ENCODE measurements around the gene TPRG1L. TPM values are rescaled to one million over a fixed set of nuclear protein-coding genes. Genes with fewer than 3 reads are reported as not detected.

TPRG1L gene
- total and polyA plus RNA-seq, 7 donors, result 34.9 to 105 (median 49.2) TPM

- TF ChIP-seq EP300 (IDR thresholded peaks at IDR 0.05) (no peak), POLR2AphosphoS5 (IDR thresholded peaks at IDR 0.05) (no peak), POLR2A (IDR thresholded peaks at IDR 0.05) (no peak)
- TF ChIP-seq, protein P1, sequence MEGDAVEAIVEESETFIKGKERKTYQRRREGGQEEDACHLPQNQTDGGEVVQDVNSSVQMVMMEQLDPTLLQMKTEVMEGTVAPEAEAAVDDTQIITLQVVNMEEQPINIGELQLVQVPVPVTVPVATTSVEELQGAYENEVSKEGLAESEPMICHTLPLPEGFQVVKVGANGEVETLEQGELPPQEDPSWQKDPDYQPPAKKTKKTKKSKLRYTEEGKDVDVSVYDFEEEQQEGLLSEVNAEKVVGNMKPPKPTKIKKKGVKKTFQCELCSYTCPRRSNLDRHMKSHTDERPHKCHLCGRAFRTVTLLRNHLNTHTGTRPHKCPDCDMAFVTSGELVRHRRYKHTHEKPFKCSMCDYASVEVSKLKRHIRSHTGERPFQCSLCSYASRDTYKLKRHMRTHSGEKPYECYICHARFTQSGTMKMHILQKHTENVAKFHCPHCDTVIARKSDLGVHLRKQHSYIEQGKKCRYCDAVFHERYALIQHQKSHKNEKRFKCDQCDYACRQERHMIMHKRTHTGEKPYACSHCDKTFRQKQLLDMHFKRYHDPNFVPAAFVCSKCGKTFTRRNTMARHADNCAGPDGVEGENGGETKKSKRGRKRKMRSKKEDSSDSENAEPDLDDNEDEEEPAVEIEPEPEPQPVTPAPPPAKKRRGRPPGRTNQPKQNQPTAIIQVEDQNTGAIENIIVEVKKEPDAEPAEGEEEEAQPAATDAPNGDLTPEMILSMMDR (IDR thresholded peaks at IDR 0.05), result no peak
- Histone ChIP-seq H3K36me3 (no peaks in the 10 kb centered on the region), H3K4me1 (peaks cover 0 to 3% (median 0%) of the 10 kb centered on the region in 4 donors), H3K27ac (no peak overlapping the region), H3K9me3 (no peaks in the 10 kb centered on the region), H3K4me3 (no peak overlapping the region), H3K27me3 (peaks cover 0 to 30% (median 5%) of the 10 kb centered on the region in 3 donors)
- intact Hi-C loops (cut with DNase I), result no loop called here
- peak; percentile 45 for DNase-seq
- 57 to 78% methylated on average over 14 of the region's 14 CpGs for WGBS, 2 donors
Measured at GRCh38 chr1:3663999-3664699, 39.3 kb downstream of the TPRG1L start.

- Histone ChIP-seq H3K9me3 (no peaks in the 10 kb centered on the region), H3K4me1 (peaks cover 0 to 3% (median 0%) of the 10 kb centered on the region in 4 donors), H3K27me3 (peaks cover 0 to 34% (median under 1%) of the 10 kb centered on the region in 3 donors), H3K4me3 (no peak overlapping the region), H3K36me3 (no peaks in the 10 kb centered on the region), H3K27ac (no peak overlapping the region)
- intact Hi-C loops (cut with DNase I), result no loop called here
- no peak for DNase-seq
- TF ChIP-seq POLR2A (IDR thresholded peaks at IDR 0.05) (no peak), POLR2AphosphoS5 (IDR thresholded peaks at IDR 0.05) (no peak), EP300 (IDR thresholded peaks at IDR 0.05) (no peak)
- TF ChIP-seq, protein P1 (IDR thresholded peaks at IDR 0.05), result no peak
- 70 to 83% methylated on average over 14 of the region's 14 CpGs for WGBS, 2 donors
Measured at GRCh38 chr1:3664700-3665375, 40.0 kb downstream of the TPRG1L start.

DNA sequence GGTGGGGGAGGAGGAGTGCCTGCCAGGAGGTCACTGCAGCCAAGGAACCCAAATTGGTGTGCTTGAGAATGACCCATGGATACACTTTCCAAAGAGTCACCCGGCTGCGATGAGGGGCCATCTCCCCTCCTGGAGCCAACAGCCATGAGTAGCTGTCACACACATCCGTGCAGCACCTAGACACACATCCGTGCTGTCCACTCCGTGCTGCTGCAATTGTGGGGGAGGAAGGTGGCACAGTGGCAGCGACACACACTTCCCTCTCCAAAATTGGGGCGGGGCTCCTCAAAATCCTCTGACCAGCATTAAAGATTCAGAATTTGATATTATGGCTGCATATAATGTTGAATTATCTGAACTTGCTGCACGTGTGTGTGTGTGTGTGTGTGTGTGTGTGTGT is 43.3 kb downstream of the TPRG1L start:
- Histone ChIP-seq H3K27ac (no peak overlapping the region), H3K9me3 (no peaks in the 10 kb centered on the region), H3K4me1 (peaks cover 0 to 3% (median 0%) of the 10 kb centered on the region in 4 donors), H3K4me3 (no peak overlapping the region), H3K36me3 (no peaks in the 10 kb centered on the region), H3K27me3 (peaks cover 4 to 56% (median 23%) of the 10 kb centered on the region in 3 donors)
- TF ChIP-seq, protein P1 (IDR thresholded peaks at IDR 0.05), result no peak
- TF ChIP-seq POLR2A (IDR thresholded peaks at IDR 0.05) (no peak), EP300 (IDR thresholded peaks at IDR 0.05) (no peak), POLR2AphosphoS5 (IDR thresholded peaks at IDR 0.05) (no peak)
- intact Hi-C loops (cut with DNase I), result no loop called here
- 49 to 68% methylated on average over 8 of the region's 8 CpGs for WGBS, 2 donors
- DNase-seq, result no peak

DNA sequence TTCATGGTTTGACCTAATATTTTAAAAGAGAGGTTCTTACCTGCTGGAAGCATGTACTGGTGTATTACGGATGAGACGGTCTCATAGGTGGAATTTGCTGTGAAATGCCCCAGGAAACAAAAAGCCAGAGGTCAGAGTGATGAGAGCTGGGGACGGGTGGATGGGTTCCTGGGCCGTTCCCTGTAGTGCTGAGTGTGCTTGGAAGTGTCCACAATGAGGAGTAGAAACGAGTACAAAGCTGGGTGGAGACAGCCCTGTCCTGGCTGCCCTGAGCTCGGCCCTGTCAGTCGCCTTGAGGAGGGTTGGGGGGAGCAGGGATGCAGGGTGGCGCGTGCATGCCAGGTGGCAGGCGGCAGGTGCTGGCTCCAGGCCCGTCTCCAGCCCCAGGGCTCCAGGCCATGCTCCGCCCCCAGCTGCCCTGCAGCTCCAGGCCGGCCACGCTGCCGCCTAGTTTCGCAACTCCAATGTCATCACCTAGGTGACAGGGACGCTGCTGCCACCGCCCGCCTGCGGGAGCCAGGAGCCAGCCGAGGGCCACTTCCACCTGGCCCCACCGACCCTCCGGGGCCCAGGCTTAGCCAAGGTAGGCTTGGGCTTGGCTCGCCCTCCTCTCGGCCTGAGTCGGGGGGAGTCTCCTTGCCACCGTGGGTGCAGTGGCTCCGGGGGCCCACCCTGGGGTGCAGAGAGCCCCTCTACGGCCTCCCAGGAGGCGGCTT is 43.9 kb downstream of the TPRG1L start:
- Histone ChIP-seq H3K27me3 (peaks cover 7 to 57% (median 24%) of the 10 kb centered on the region in 3 donors), H3K4me1 (peaks cover 0 to 3% (median 0%) of the 10 kb centered on the region in 4 donors), H3K4me3 (no peak overlapping the region), H3K9me3 (no peaks in the 10 kb centered on the region), H3K27ac (no peak overlapping the region), H3K36me3 (no peaks in the 10 kb centered on the region)
- intact Hi-C loops (cut with DNase I), result no loop called here
- peak; percentile 66 for DNase-seq
- no peak for TF ChIP-seq POLR2AphosphoS5 (IDR thresholded peaks at IDR 0.05)
- TF ChIP-seq POLR2A (IDR thresholded peaks at IDR 0.05), result no peak
- no peak for TF ChIP-seq EP300 (IDR thresholded peaks at IDR 0.05)
- TF ChIP-seq, protein P1 (IDR thresholded peaks at IDR 0.05), result no peak
- 9 to 37% methylated on average over 30 of the region's 30 CpGs for WGBS, 2 donors

Measured in sigmoid colon (tissue), 7 donors.